ENCODE results near the gene PEF1. TPM values are rescaled to one million over a fixed set of nuclear protein-coding genes. Genes with fewer than 3 reads are reported as not detected.

PEF1 gene
- total and polyA plus RNA-seq, 7 donors = 52.9 to 87.4 (median 66.4) TPM

- H3K4me3 ChIP-seq = no peak overlapping the region
- H3K27ac ChIP-seq = no peak overlapping the region
- H3K27me3 ChIP-seq = no peaks in the 10 kb centered on the region
- no peaks in the 10 kb centered on the region for H3K9me3 ChIP-seq
- intact Hi-C loops (cut with DNase I) = no loop called here
- no peaks in the 10 kb centered on the region for H3K4me1 ChIP-seq
- TF ChIP-seq CTCF (IDR thresholded peaks at IDR 0.05) (no peak), POLR2A (IDR thresholded peaks at IDR 0.05) (no peak), EP300 (IDR thresholded peaks at IDR 0.05) (no peak), POLR2AphosphoS5 (IDR thresholded peaks at IDR 0.05) (no peak)
- no peaks in the 10 kb centered on the region for H3K36me3 ChIP-seq
- WGBS, 2 donors = 83 to 91% methylated on average over 4 of the region's 4 CpGs
- DNase-seq = no peak
Observed at GRCh38 chr1:31605908-31606427, 38.7 kb downstream of the PEF1 start.

- no peaks in the 10 kb centered on the region for H3K27me3 ChIP-seq
- H3K36me3 ChIP-seq = no peaks in the 10 kb centered on the region
- no peaks in the 10 kb centered on the region for H3K4me1 ChIP-seq
- no peaks in the 10 kb centered on the region for H3K9me3 ChIP-seq
- intact Hi-C loops (cut with DNase I) = no loop called here
- no peak for TF ChIP-seq CTCF (IDR thresholded peaks at IDR 0.05)
- no peak for TF ChIP-seq POLR2AphosphoS5 (IDR thresholded peaks at IDR 0.05)
- no peak for TF ChIP-seq EP300 (IDR thresholded peaks at IDR 0.05)
- TF ChIP-seq POLR2A (IDR thresholded peaks at IDR 0.05) = no peak
- H3K27ac ChIP-seq = no peak overlapping the region
- 92 to 93% methylated on average over 2 of the region's 2 CpGs for WGBS, 2 donors
- no peak for DNase-seq
- no peak overlapping the region for H3K4me3 ChIP-seq
Observed at GRCh38 chr1:31602081-31602480, 42.6 kb downstream of the PEF1 start.

- WGBS, 2 donors = 51 to 79% methylated on average over 2 of the region's 2 CpGs
- H3K36me3 ChIP-seq = no peaks in the 10 kb centered on the region
- H3K4me1 ChIP-seq = no peaks in the 10 kb centered on the region
- no peaks in the 10 kb centered on the region for H3K9me3 ChIP-seq
- no peak overlapping the region for H3K4me3 ChIP-seq
- H3K27ac ChIP-seq = no peak overlapping the region
- intact Hi-C loops (cut with DNase I) = no loop called here
- no peaks in the 10 kb centered on the region for H3K27me3 ChIP-seq
- TF ChIP-seq POLR2AphosphoS5 (IDR thresholded peaks at IDR 0.05) = no peak
- no peak for TF ChIP-seq EP300 (IDR thresholded peaks at IDR 0.05)
- TF ChIP-seq CTCF (IDR thresholded peaks at IDR 0.05) = no peak
- no peak for TF ChIP-seq POLR2A (IDR thresholded peaks at IDR 0.05)
- no peak for DNase-seq
Observed at GRCh38 chr1:31600641-31601040, 44.0 kb downstream of the PEF1 start.

DNA sequence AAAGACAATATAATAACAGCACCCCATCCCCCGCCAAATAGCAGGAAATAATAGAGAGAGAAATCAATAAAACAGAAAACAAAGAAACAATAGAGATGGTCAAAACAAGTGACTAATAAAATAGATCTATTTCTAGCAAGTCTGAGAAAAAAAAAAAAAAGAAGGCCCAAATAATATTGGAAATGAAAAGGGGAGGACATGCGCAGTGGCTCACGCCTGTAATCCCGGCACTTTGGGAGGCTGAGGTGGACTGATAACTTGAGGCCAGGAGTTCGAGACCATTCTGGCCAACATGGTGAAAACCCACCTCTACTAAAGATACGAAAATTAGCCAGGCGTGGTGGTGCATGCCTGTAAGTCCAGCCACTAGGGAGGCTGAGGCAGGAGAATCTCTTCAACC, 45.7 kb downstream of the PEF1 start:
- Histone ChIP-seq H3K27ac (no peak overlapping the region), H3K27me3 (no peaks in the 10 kb centered on the region), H3K4me3 (no peak overlapping the region), H3K9me3 (no peaks in the 10 kb centered on the region), H3K36me3 (no peaks in the 10 kb centered on the region), H3K4me1 (no peaks in the 10 kb centered on the region)
- no peak for TF ChIP-seq POLR2AphosphoS5 (IDR thresholded peaks at IDR 0.05)
- no peak for TF ChIP-seq POLR2A (IDR thresholded peaks at IDR 0.05)
- TF ChIP-seq CTCF (IDR thresholded peaks at IDR 0.05) = no peak
- TF ChIP-seq EP300 (IDR thresholded peaks at IDR 0.05) = no peak
- intact Hi-C loops (cut with DNase I) = no loop called here
- no peak for DNase-seq
- 88 to 89% methylated on average over 7 of the region's 7 CpGs for WGBS, 2 donors

GRCh38 chr1:31596737-31597097, 48.0 kb downstream of the PEF1 start:
- WGBS, 2 donors = 6 to 11% methylated on average over 6 of the region's 6 CpGs
- Histone ChIP-seq H3K36me3 (no peaks in the 10 kb centered on the region), H3K27ac (peak overlapping the region in 1 of 4 donors; percentile 14), H3K9me3 (no peaks in the 10 kb centered on the region), H3K27me3 (no peaks in the 10 kb centered on the region), H3K4me3 (no peak overlapping the region), H3K4me1 (peaks cover 0 to 6% (median 5%) of the 10 kb centered on the region in 4 donors)
- TF ChIP-seq EP300 (IDR thresholded peaks at IDR 0.05) (no peak), POLR2A (IDR thresholded peaks at IDR 0.05) (no peak), CTCF (IDR thresholded peaks at IDR 0.05) (no peak), POLR2AphosphoS5 (IDR thresholded peaks at IDR 0.05) (no peak)
- no peak for DNase-seq
- intact Hi-C loops (cut with DNase I) = no loop called here
